ENCODE data around the gene SMIM13. TPM values are rescaled to one million over a fixed set of nuclear protein-coding genes. Genes with fewer than 3 reads are reported as not detected.

The SMIM13 gene
- 10 to 100 TPM in 1 of 2 experiments, 1 to 10 TPM in 1; 9.1 to 11.5 TPM for total RNA-seq

DNA sequence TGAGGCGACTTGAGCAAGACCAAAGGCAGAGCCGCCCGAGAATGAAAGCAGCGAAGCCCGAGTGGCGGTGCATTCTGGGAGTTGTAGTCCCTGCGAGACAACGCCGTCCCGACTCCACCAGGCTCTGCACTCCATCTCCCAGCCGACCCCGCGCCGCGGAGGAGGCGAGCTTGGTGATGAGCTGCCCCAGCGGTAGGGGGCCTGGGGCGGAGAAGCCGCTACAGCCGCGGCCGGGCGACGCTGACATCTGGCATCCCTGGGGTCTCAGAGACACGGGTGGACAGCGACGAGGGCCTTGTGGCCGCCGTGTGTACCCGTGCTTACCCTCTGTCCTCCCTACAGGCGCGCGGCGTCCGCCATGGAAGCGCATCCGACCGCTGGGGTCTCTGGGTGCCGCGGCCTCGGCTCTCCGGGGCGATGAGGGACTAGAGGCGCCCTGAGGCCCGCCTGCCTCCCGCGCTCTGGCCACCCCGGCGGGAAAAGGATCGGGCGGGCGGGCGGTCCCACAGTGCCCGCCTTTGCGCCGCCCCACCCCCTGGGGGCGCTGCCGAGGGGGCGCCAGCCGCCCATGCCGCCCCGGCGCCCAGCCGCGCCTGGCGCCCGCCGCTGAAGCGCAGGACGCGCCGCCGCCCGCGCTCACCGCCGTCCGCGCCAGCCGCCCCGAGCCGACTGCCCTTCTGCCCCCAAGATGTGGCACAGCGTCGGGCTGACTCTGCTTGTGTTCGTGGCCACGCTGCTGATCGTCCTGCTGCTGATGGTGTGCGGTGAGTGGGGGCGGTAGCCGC lies at the start of gene SMIM13:
TSS of gene SMIM13 (plus strand) at position 209 of the 785 bp plus-strand sequence. CDS start at position 689, 480 bp downstream.
- Mint-ChIP-seq H3K27me3 (peaks cover 2% of the 10 kb centered on the region), H3K36me3 (peaks cover 11% of the 10 kb centered on the region), H3K4me3 (peak within 1 kb of the TSS; percentile 97), H3K4me1 (peaks cover 33% of the 10 kb centered on the region), H3K9me3 (ENCODE audit: low read depth) (no peaks in the 10 kb centered on the region), H3K27ac (peak within 1 kb of the TSS; percentile 97)
- ATAC-seq (peak; percentile 94), DNase-seq (peak; percentile 98)
- CTCF ChIA-PET: interaction anchor here (0.6 to 1.6 kb wide), 8 partner anchors 17 to 482 kb away, joined by 3 to 5 read pairs (median 3); no protein-coding TSS in a partner anchor

DNA sequence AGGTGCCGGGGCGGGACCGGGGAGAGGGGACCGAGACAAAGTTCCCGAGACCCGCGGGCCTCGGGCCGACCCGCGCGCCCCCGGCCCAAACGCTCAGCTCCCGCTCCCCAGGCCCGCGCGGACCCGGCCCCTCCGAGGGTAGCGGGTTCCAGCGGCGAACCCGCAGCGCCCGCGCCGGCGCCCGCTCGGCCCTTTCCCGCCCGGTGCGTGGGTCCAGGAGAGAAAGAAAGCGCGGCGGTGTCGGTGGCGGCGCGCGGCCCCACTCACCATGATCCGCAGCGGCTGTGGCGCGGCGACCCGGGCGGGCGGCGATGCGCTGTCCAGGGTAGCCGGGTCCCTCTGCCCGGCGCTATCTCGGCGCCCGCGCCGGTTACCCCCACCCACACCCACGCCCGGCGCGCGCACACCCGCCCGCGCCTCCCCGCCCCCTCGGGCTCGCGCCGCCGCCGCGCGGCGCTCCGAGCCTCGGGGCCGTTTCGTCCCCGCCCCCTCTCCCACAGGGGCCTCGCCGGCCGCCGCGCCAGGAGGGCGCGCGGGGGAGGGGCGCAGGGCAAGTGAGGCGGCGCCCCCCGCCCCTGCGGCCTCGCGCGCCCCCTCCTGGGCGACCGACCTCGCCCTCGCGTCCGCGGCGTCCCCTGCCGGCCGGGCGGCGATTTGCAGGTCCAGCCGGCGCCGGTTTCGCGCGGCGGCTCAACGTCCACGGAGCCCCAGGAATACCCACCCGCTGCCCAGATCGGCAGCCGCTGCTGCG lies 49.5 kb upstream of the SMIM13 start, which contains the start of gene ELOVL2:
TSS of gene ELOVL2 (minus strand) at position 345 of the 751 bp plus-strand sequence. CDS start at position 270, 75 bp downstream.
- peak within 1 kb of the TSS; percentile 54 for H3K4me3 Mint-ChIP-seq
- H3K9me3 Mint-ChIP-seq (ENCODE audit: low read depth): peaks cover 2% of the 10 kb centered on the region
- H3K27me3 Mint-ChIP-seq: peaks cover 77% of the 10 kb centered on the region
- peak; percentile 80 for ATAC-seq
- CTCF ChIA-PET: no interaction called here
- no peak for DNase-seq
- H3K27ac Mint-ChIP-seq: no peak within 1 kb of the TSS
- peaks cover 12% of the 10 kb centered on the region for H3K4me1 Mint-ChIP-seq
- peaks cover 2% of the 10 kb centered on the region for H3K36me3 Mint-ChIP-seq

DNA sequence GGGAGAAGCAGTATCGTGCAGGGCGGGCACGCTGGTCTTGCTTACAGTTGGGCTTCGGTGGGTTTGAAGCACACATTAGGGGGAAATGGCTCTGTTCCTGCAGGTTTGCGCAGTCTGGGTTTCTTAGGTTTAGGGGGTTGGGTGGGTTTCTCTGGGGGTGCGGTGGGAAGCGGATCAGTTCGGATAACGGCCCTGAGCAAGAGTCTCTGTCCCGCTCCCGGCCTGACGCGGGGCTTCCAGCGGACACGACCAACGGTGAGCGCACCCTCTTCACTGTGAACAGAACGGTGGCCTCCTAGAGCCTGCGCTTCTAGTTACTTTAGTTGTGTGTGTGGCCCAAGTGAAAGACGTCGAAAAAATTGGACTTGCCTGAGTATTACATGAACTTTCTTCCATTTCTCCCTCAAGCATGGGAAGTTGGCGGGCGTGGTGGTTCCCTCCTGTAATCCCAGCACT lies 48.9 kb upstream of the SMIM13 start:
- CTCF ChIA-PET: no interaction called here
- Mint-ChIP-seq H3K4me3 (peak overlapping the region; percentile 51), H3K27me3 (peaks cover 78% of the 10 kb centered on the region), H3K36me3 (peaks cover 2% of the 10 kb centered on the region), H3K4me1 (peaks cover 12% of the 10 kb centered on the region), H3K27ac (no peak overlapping the region), H3K9me3 (ENCODE audit: low read depth) (peaks cover 2% of the 10 kb centered on the region)
- DNase-seq (no peak), ATAC-seq (no peak)

DNA sequence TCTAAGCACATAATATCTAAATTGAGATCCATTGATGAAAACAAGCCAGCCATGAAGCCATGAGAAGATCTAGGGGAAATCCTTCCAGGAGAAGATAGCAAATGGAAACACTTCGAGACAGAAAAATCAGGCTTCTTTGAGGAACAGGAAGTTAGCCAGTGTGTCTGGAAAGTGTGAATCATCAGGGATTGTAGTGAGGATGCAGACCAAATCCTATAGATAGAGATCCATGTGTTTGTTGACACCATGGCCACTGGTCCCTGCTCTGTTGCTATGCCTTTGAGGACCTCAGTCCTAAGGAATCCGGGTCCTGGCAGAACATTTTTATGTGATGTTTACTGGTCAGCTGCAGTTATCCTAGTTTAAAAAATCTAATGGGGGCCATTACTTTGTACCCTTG lies 42.9 kb upstream of the SMIM13 start:
- H3K9me3 Mint-ChIP-seq (ENCODE audit: low read depth): no peaks in the 10 kb centered on the region
- CTCF ChIA-PET: no interaction called here
- no peak overlapping the region for H3K4me3 Mint-ChIP-seq
- H3K4me1 Mint-ChIP-seq: no peaks in the 10 kb centered on the region
- DNase-seq: no peak
- peaks cover 55% of the 10 kb centered on the region for H3K27me3 Mint-ChIP-seq
- H3K36me3 Mint-ChIP-seq: no peaks in the 10 kb centered on the region
- no peak overlapping the region for H3K27ac Mint-ChIP-seq
- no peak for ATAC-seq

DNA sequence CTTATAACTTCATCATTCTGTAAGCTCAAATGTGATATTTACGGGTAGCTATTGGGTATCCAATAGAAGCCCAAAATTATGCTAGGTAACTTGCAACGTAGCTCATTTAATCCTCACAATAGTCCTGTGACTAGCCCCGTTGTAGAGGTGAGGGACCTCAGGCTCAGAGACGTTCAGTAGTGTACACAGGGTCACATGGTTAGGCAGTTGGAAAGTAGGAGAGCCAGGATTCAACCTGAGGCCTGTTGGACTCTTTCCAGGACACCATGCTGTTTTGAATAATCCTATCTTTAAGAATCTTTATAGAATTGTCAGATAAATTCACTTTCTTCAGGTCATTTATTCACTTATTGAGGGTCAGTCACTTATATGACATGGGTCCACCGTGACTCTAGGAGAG lies 40.3 kb upstream of the SMIM13 start:
- ATAC-seq: no peak
- Mint-ChIP-seq H3K9me3 (ENCODE audit: low read depth) (no peaks in the 10 kb centered on the region), H3K27me3 (peaks cover 35% of the 10 kb centered on the region), H3K27ac (no peak overlapping the region), H3K4me1 (no peaks in the 10 kb centered on the region), H3K4me3 (no peak overlapping the region), H3K36me3 (no peaks in the 10 kb centered on the region)
- no peak for DNase-seq
- CTCF ChIA-PET: interaction anchor here (2.9 kb wide), 1 partner anchor 16 kb away, joined by 10 read pairs; no protein-coding TSS in a partner anchor

DNA sequence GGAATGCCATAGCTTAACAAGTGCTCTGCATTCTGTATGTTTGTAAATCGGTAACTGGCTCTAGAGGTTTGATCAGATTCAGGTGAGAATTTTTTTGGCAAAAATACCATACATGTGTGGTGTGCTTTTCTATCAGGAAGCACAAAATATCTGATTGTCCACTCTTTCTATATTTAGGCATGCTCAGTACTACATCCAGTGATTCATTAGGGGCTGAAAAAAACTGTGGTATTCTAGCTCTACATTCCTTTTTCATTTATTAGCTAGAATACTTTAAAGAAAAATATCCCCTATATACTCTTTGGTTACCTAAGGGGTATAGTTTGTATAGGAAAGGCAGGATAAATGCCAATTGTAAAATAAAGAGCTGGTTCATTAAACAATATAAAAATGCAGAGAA lies 38.9 kb upstream of the SMIM13 start:
- no peak for DNase-seq
- no peaks in the 10 kb centered on the region for H3K36me3 Mint-ChIP-seq
- no peak for ATAC-seq
- H3K9me3 Mint-ChIP-seq (ENCODE audit: low read depth): no peaks in the 10 kb centered on the region
- H3K4me1 Mint-ChIP-seq: no peaks in the 10 kb centered on the region
- no peak overlapping the region for H3K4me3 Mint-ChIP-seq
- H3K27ac Mint-ChIP-seq: no peak overlapping the region
- H3K27me3 Mint-ChIP-seq: peaks cover 24% of the 10 kb centered on the region
- CTCF ChIA-PET: interaction anchor here (1.1 to 2.9 kb wide), 2 partner anchors 10 to 14 kb away, joined by 3 to 10 read pairs; no protein-coding TSS in a partner anchor

DNA sequence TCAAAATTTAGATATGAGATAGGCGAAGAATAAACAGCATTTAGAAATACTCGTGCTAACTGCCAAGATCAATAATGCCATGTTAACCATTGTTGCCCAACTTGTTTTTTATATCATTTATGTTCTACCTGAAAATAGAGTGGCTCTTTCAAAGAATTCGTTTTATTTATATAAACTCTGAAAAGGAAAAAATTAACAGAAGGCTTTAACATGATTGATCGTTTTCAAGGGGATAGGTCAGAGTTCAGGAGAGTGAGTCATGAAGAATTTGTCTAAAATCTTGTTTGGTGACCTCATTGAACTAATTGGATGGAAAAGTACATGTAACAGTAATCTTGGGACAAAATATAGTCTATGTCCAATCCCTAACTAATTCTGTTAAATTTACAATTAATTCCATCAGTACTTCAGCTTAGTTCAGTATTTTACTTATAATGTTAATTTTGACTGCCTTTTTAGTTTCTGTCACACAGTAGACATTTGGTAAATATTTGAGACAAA lies 38.5 kb upstream of the SMIM13 start:
- no peaks in the 10 kb centered on the region for H3K9me3 Mint-ChIP-seq (ENCODE audit: low read depth)
- no peak overlapping the region for H3K27ac Mint-ChIP-seq
- no peaks in the 10 kb centered on the region for H3K4me1 Mint-ChIP-seq
- CTCF ChIA-PET: interaction anchor here (1.1 to 2.9 kb wide), 2 partner anchors 10 to 14 kb away, joined by 3 to 10 read pairs; no protein-coding TSS in a partner anchor
- ATAC-seq (no peak), DNase-seq (no peak)
- H3K36me3 Mint-ChIP-seq: no peaks in the 10 kb centered on the region
- peaks cover 22% of the 10 kb centered on the region for H3K27me3 Mint-ChIP-seq
- no peak overlapping the region for H3K4me3 Mint-ChIP-seq

DNA sequence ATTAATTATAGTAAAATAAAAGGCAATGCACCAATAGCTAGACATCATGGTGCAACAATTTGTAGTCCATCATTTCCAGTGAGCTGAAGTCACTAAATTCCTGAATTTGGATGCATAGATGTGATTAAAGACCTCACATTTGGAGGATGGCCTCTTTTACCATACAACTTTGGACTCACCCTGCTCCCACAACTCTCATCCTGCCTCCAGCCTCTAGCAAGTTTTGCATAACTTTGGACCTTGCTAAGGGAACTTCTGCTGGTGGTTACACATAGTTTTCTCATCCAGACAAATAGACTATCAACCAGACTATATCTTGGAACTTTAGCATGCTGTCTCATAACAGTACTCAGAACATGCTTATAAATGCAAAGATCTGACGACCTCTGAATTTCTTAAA lies 36.8 kb upstream of the SMIM13 start:
- no peaks in the 10 kb centered on the region for H3K9me3 Mint-ChIP-seq (ENCODE audit: low read depth)
- no peak overlapping the region for H3K4me3 Mint-ChIP-seq
- no peaks in the 10 kb centered on the region for H3K4me1 Mint-ChIP-seq
- H3K27me3 Mint-ChIP-seq: peaks cover 26% of the 10 kb centered on the region
- no peaks in the 10 kb centered on the region for H3K36me3 Mint-ChIP-seq
- no peak overlapping the region for H3K27ac Mint-ChIP-seq
- DNase-seq (no peak), ATAC-seq (no peak)
- CTCF ChIA-PET: interaction anchor here (1.3 kb wide), 1 partner anchor 16 kb away, joined by 5 read pairs; no protein-coding TSS in a partner anchor

DNA sequence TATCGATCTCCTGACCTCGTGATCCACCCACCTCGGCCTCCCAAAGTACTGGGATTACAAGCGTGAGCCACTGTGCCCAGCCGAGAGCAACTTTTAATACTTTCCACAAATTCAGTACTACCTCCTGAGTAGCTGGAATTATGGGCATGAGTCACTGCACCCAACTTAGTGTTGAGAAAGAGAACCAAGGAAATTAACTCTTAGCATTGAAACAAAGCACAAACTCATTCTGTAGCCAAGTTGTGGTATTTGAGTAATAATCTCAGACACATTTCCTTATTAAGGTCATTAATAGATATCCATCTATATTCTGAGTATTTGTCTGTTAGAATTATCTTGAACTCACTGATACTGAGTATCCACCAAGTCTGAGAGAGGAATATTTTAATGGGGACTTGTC lies 35.2 kb upstream of the SMIM13 start:
- CTCF ChIA-PET: no interaction called here

DNA sequence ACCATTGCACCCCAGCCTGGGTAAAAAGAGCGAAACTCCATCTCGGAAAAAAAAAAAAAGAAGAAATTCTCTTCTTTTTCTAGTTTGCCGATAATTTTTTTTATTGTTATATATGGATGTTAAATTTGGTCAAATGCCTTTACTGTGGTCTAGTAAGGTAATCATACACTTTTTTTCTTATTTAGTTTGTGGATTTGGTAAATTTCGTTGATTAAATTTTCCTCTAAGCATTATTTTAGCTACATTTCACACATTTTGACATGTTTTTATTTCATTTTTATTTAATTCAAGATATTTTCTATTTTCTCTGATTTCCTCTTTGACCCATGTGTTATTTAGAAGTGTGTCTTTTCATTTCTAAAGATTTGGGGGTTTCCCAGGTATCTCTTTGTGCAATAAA lies 31.6 kb upstream of the SMIM13 start:
- Mint-ChIP-seq H3K36me3 (no peaks in the 10 kb centered on the region), H3K9me3 (ENCODE audit: low read depth) (no peaks in the 10 kb centered on the region), H3K27ac (no peak overlapping the region), H3K27me3 (peaks cover 18% of the 10 kb centered on the region), H3K4me1 (no peaks in the 10 kb centered on the region), H3K4me3 (no peak overlapping the region)
- ATAC-seq (no peak), DNase-seq (no peak)
- CTCF ChIA-PET: no interaction called here

More for the DNA sequence above, 35.2 kb upstream of the SMIM13 start:
- Mint-ChIP-seq H3K27ac (no peak overlapping the region), H3K4me3 (no peak overlapping the region), H3K27me3 (peaks cover 28% of the 10 kb centered on the region), H3K9me3 (ENCODE audit: low read depth) (no peaks in the 10 kb centered on the region), H3K4me1 (no peaks in the 10 kb centered on the region), H3K36me3 (no peaks in the 10 kb centered on the region)
- no peak for DNase-seq
- no peak for ATAC-seq

DNA sequence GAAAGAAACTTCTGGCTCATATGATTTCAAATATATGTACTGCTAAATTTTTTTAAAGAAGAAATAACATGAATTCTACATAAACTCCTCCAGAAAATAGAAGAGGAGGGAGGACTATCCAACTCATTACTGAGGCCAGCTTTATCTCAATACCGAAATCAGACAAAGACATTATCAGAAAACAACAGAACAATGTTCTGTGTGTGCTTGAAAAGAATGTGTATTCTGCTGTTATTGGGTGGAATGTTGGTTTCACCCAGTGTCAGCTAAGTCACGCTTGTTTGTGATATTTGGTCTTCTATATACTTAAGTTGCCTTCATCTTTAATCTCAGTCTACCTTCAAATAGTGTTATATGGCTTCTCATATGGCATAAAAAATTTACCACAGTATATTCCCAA lies 30.9 kb upstream of the SMIM13 start:
- Mint-ChIP-seq H3K4me3 (no peak overlapping the region), H3K27me3 (peaks cover 18% of the 10 kb centered on the region), H3K36me3 (no peaks in the 10 kb centered on the region), H3K27ac (no peak overlapping the region), H3K4me1 (no peaks in the 10 kb centered on the region), H3K9me3 (ENCODE audit: low read depth) (no peaks in the 10 kb centered on the region)
- CTCF ChIA-PET: no interaction called here
- ATAC-seq: no peak
- DNase-seq: no peak

DNA sequence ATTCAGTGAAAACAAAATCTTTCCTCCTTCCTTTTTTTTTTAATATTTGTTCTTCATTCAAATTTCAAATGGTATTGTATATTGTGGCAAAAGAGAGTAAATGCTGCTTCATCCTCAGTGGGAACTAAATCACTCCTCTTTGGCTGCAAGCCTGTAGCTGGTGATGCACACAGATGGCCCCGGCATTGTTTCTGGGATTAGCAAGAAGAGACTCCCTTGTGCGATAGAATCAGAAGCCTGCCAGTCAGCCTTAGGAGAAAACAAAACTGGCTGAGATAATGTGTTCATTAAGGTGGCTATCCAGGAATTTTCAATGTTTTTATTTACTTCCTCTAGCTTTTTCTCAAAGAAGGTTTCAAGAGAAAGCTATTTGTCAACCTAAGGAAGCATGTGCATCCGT lies 28.8 kb upstream of the SMIM13 start:
- peaks cover 23% of the 10 kb centered on the region for H3K27me3 Mint-ChIP-seq
- H3K9me3 Mint-ChIP-seq (ENCODE audit: low read depth): no peaks in the 10 kb centered on the region
- no peak overlapping the region for H3K27ac Mint-ChIP-seq
- no peaks in the 10 kb centered on the region for H3K36me3 Mint-ChIP-seq
- CTCF ChIA-PET: interaction anchor here (0.7 to 2.0 kb wide), 3 partner anchors 10 to 586 kb away, joined by 3 to 7 read pairs (median 3); no protein-coding TSS in a partner anchor
- H3K4me1 Mint-ChIP-seq: no peaks in the 10 kb centered on the region
- H3K4me3 Mint-ChIP-seq: no peak overlapping the region
- no peak for DNase-seq
- no peak for ATAC-seq

Data from activated CD8-positive, alpha-beta memory T cell treated with anti-CD3 and anti-CD28 coated beads, Interleukin-2, amount 10 ng/mL, durations not matched to agents 7 days and 5 days (primary cell).